ENCODE data around the gene KIF1B. TPM values are rescaled to one million over a fixed set of nuclear protein-coding genes. Genes with fewer than 3 reads are reported as not detected.
A peak's percentile ranks its signal among the peaks of the same experiment; 100 is the strongest.

KIF1B gene
- total and polyA plus RNA-seq, 2 donors from 2014 or later = 8.0 to 46.4 TPM

GRCh38 chr1:10213186-10213705 is 2.9 kb downstream of the KIF1B start:
- DNase-seq = no peak
- intact Hi-C loops (cut with DNase I) = no loop called here
- Histone ChIP-seq H3K4me1 (ENCODE audit: control insufficient read depth in 2 of 3, insufficient read depth in 2 of 3, low read depth in 1 of 3, low read length in 3 of 3) (peaks cover 0 to 22% (median 18%) of the 10 kb centered on the region in 3 donors), H3K4me3 (ENCODE audit: low read length in 3 of 3) (no peak overlapping the region), H3K27ac (ENCODE audit: low read depth in 2 of 2, low read length in 2 of 2) (no peak overlapping the region), H3K9me3 (ENCODE audit: control insufficient read depth in 2 of 3, insufficient read depth in 1 of 3, low read length in 3 of 3) (no peaks in the 10 kb centered on the region), H3K9ac (ENCODE audit: low read length in 3 of 3) (no peak overlapping the region), H3K36me3 (ENCODE audit: control insufficient read depth in 2 of 3, insufficient read depth in 3 of 3, low read length in 3 of 3) (no peaks in the 10 kb centered on the region), H3K27me3 (ENCODE audit: control insufficient read depth, insufficient read depth, low read length) (no peaks in the 10 kb centered on the region)
- TF ChIP-seq, protein P1, sequence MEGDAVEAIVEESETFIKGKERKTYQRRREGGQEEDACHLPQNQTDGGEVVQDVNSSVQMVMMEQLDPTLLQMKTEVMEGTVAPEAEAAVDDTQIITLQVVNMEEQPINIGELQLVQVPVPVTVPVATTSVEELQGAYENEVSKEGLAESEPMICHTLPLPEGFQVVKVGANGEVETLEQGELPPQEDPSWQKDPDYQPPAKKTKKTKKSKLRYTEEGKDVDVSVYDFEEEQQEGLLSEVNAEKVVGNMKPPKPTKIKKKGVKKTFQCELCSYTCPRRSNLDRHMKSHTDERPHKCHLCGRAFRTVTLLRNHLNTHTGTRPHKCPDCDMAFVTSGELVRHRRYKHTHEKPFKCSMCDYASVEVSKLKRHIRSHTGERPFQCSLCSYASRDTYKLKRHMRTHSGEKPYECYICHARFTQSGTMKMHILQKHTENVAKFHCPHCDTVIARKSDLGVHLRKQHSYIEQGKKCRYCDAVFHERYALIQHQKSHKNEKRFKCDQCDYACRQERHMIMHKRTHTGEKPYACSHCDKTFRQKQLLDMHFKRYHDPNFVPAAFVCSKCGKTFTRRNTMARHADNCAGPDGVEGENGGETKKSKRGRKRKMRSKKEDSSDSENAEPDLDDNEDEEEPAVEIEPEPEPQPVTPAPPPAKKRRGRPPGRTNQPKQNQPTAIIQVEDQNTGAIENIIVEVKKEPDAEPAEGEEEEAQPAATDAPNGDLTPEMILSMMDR (IDR thresholded peaks at IDR 0.05; ENCODE audit: borderline replicate concordance, extremely low read depth, insufficient read depth) = no peak
- FAIRE-seq = no peak

GRCh38 chr1:10216090-10216749 is 5.8 kb downstream of the KIF1B start:
- FAIRE-seq (no peak), DNase-seq (no peak)
- Histone ChIP-seq H3K9ac (ENCODE audit: low read length in 3 of 3) (no peak overlapping the region), H3K27me3 (ENCODE audit: control insufficient read depth, insufficient read depth, low read length) (no peaks in the 10 kb centered on the region), H3K4me3 (ENCODE audit: low read length in 3 of 3) (no peak overlapping the region), H3K27ac (ENCODE audit: low read depth in 2 of 2, low read length in 2 of 2) (no peak overlapping the region), H3K36me3 (ENCODE audit: control insufficient read depth in 2 of 3, insufficient read depth in 3 of 3, low read length in 3 of 3) (no peaks in the 10 kb centered on the region), H3K4me1 (ENCODE audit: control insufficient read depth in 2 of 3, insufficient read depth in 2 of 3, low read depth in 1 of 3, low read length in 3 of 3) (peaks cover 0 to 22% (median 18%) of the 10 kb centered on the region in 3 donors), H3K9me3 (ENCODE audit: control insufficient read depth in 2 of 3, insufficient read depth in 1 of 3, low read length in 3 of 3) (no peaks in the 10 kb centered on the region)
- TF ChIP-seq, protein P1 (IDR thresholded peaks at IDR 0.05; ENCODE audit: borderline replicate concordance, extremely low read depth, insufficient read depth) = no peak
- intact Hi-C loops (cut with DNase I) = no loop called here

DNA sequence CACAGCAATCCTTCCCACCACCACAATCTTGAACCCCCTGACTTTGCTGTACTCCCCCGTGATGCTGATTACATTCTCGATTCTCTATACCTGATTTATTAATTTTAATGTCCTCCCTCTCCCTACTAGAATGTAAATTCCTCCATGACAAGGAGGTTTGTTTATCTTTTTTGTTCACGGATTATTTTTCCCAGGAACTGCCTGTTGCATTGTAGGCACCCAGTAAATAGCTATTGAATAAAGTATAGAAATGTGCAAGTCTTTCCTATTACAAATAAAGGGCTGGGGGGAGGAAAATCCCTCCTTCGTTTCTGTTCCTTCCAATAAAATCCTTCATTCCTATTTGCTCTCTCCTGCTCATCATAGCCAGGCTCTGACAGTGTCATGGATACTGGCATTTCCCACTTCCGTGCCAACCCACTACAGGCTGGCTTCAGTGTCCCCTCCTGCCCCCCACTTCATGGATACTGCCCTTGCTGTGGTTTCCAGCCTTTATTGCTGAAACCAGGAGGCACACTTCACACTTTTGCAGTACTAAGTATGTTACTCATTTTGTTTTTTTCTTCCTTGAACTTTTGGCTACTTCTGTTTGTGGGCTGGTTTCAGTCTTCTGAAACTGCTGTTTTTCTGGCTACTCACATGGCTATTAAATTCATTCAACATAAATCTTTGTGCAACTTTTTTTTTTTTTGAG is 7.5 kb downstream of the KIF1B start:
- Histone ChIP-seq H3K27me3 (ENCODE audit: control insufficient read depth, insufficient read depth, low read length) (no peaks in the 10 kb centered on the region), H3K4me1 (ENCODE audit: control insufficient read depth in 2 of 3, insufficient read depth in 2 of 3, low read depth in 1 of 3, low read length in 3 of 3) (peaks cover 0 to 16% (median 14%) of the 10 kb centered on the region in 3 donors), H3K27ac (ENCODE audit: low read depth in 2 of 2, low read length in 2 of 2) (no peak overlapping the region), H3K9ac (ENCODE audit: low read length in 3 of 3) (peak overlapping the region in 1 of 3 donors; percentile 19), H3K36me3 (ENCODE audit: control insufficient read depth in 2 of 3, insufficient read depth in 3 of 3, low read length in 3 of 3) (no peaks in the 10 kb centered on the region), H3K9me3 (ENCODE audit: control insufficient read depth in 2 of 3, insufficient read depth in 1 of 3, low read length in 3 of 3) (no peaks in the 10 kb centered on the region), H3K4me3 (ENCODE audit: low read length in 3 of 3) (no peak overlapping the region)
- peak in 1 of 5 donors; percentile 48 for DNase-seq
- TF ChIP-seq, protein P1 (IDR thresholded peaks at IDR 0.05; ENCODE audit: borderline replicate concordance, extremely low read depth, insufficient read depth) = no peak
- intact Hi-C loops (cut with DNase I) = no loop called here
- no peak for FAIRE-seq
